ENCODE measurements around the gene WDFY4.

DNA sequence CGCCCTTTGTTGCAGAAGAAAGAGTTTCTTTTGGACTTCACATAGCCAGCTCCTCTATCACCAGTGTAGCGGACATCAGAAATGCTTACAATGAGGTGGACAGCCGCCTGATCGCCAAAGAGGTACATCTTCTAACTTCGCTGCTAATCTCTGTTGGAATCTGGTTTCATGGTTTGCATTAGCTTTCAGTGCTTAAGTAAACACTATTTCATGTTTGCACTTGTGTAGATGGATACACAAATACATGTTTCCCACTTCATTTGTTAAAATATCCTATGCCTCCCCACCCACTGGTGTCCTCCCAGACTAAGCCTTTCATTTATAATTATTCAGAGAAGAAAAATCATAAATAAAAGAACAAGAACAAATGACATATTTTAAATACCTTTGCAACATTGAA is 103.9 kb downstream of the WDFY4 start:
- TF ChIP-seq, protein P1, sequence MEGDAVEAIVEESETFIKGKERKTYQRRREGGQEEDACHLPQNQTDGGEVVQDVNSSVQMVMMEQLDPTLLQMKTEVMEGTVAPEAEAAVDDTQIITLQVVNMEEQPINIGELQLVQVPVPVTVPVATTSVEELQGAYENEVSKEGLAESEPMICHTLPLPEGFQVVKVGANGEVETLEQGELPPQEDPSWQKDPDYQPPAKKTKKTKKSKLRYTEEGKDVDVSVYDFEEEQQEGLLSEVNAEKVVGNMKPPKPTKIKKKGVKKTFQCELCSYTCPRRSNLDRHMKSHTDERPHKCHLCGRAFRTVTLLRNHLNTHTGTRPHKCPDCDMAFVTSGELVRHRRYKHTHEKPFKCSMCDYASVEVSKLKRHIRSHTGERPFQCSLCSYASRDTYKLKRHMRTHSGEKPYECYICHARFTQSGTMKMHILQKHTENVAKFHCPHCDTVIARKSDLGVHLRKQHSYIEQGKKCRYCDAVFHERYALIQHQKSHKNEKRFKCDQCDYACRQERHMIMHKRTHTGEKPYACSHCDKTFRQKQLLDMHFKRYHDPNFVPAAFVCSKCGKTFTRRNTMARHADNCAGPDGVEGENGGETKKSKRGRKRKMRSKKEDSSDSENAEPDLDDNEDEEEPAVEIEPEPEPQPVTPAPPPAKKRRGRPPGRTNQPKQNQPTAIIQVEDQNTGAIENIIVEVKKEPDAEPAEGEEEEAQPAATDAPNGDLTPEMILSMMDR (IDR thresholded peaks at IDR 0.05 in 2 of 3, conservative IDR thresholded peaks at IDR 0.05 in 1 of 3; ENCODE audit: borderline replicate concordance in 1 of 3, insufficient read depth in 1 of 3, low read depth in 2 of 3, low read length in 2 of 3), result no peak
- no peak for TF ChIP-seq CEBPB (IDR thresholded peaks at IDR 0.05; ENCODE audit: low read depth)
